Measurements from ENCODE around the gene ZNF787. TPM values are rescaled to one million over a fixed set of nuclear protein-coding genes. Genes with fewer than 3 reads are reported as not detected.
A peak's percentile ranks its signal among the peaks of the same experiment; 100 is the strongest.

Gene ZNF787
- total RNA-seq (2012; rRNA removed): 4.8 and 5.6 TPM in 2 replicates
- 11.2 and 17.7 TPM in 2 replicates for polyA plus RNA-seq (2012; rRNA removed)
- polyA plus RNA-seq (2012; cell fraction: cytosol; rRNA removed): 5.0 and 14.2 TPM in 2 replicates
- 13.5 and 27.0 TPM in 2 replicates for polyA plus RNA-seq (2012; cell fraction: nucleus; rRNA removed; ENCODE audit: low replicate concordance)
- percentile 85 among the genes with signal in this experiment for Bru-seq, nascent RNA
- percentile 76 among the genes with signal in this experiment for BruChase-seq, experiment 1, labeled RNA remaining after a 6-hour chase
- percentile 73 among the genes with signal in this experiment for BruChase-seq, experiment 2, labeled RNA remaining after a 2-hour chase
- long read RNA-seq, transcript ZNF787-203 (3 exons, 1,925 nt): major isoform, 21 of 28 reads
- long read RNA-seq, partial matches to known transcripts: 0 of 28 reads
- long read RNA-seq, other reads (novel, unspliced or antisense): 6 of 28 reads

DNA sequence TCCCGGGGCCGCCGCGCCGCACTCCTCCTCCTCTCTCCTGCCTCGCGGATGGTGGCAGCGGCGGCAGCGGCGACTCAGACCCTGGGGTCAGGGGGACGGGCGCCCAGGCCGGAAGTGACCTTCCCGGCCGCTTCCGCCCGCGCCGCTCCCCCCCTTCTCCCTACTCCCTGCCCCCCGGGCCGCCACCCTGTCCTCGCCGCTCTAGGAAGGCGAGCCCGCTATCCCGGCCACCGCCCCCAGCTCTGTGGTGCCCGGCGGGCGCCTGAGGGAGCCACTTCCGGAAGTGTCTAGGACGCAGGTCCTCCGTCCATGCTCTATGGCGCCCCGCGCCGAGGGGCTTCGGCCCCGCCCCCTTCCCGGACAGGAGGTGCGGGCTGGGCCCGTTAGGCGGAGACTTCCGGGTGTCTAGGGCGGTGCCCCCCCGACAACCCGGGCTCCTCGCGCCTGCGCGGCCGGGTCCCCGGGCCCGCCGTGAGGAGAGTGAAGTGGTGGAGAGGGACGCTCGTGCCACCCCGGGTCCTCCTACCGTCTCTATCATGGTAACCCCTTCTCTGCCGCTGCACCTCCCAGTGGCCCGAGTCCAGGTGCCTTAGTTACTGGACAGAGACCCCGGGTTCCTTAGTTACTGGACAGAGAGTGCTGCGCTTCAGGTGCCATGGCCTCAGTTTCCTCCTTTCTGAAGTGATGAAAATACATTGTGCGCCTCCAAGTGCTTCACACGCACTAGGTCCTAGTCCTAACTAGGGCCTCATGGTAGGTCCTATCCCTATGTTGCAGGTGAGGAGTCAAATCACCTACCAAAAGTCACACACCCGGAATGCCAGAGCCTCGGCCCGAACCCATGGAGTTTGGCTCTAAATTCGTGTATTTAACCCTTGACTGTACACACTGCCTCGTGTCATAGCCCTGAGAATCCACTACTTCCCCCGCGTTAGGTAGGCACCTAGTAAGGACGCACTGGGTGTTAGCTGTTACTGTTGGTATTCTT is at the start of gene ZNF787:
TSS of gene ZNF787 (minus strand) at position 116 of the 988 bp plus-strand sequence. CDS start 18,078 bp downstream, outside the sequence.
- H3K79me1 ChIP-seq (ENCODE audit: low read depth in 1 of 2, low read length in 2 of 2): peaks cover 0 to 29% of the 10 kb centered on the region in 2 experiments; a peak in 2 of 4 replicates
- H4K5ac ChIP-seq (ENCODE audit: low read depth, low read length): peak within 1 kb of the TSS; percentile 96
- no peaks in the 10 kb centered on the region for H3K9me3 ChIP-seq (ENCODE audit: control insufficient read depth, insufficient read depth, low read length)
- CTCF ChIA-PET: no interaction called here
- H4K8ac ChIP-seq (ENCODE audit: low read depth in 2 of 2, low read length in 2 of 2): peak within 1 kb of the TSS; percentile 95 to 99
- H3K9me1 ChIP-seq (ENCODE audit: insufficient read depth, low read length): peaks cover 17% of the 10 kb centered on the region
- H3K4ac ChIP-seq (ENCODE audit: low read depth, low read length): peak within 1 kb of the TSS; percentile 86
- peak within 1 kb of the TSS; percentile 92 for H2BK5ac ChIP-seq (ENCODE audit: low read depth, low read length, poor library complexity, severe bottlenecking)
- H3K4me3 ChIP-seq (ENCODE audit: insufficient read depth, low read depth, low read length): peak within 1 kb of the TSS; percentile 89
- H2BK20ac ChIP-seq (ENCODE audit: low read depth, low read length): 0 out of 2 replicates have a peak within 1 kb of the TSS, but pooled peaks have one; percentile 40
- H2AFZ ChIP-seq (replicated peaks; ENCODE audit: low read length, poor library complexity): peak within 1 kb of the TSS; percentile 94
- H3K4me2 ChIP-seq (ENCODE audit: low read depth, low read length): peak within 1 kb of the TSS; percentile 88
- dilution Hi-C loops (cut with HindIII; ENCODE audit: low sequenced_read_pairs, unreplicated experiment): no loop called here
- peaks cover 40% of the 10 kb centered on the region for H4K20me1 ChIP-seq (ENCODE audit: insufficient read depth, low read length)
- peak within 1 kb of the TSS; percentile 80 for H3K56ac ChIP-seq (ENCODE audit: extremely low read depth, insufficient read depth, low read length)
- BruUV-seq (replicated peaks): no TSS peak
- H3K14ac ChIP-seq (replicated peaks; ENCODE audit: low read depth, low read length): peak within 1 kb of the TSS; percentile 91
- H3K27ac ChIP-seq (ENCODE audit: insufficient read depth, low read length): peak within 1 kb of the TSS; percentile 99
- TF ChIP-seq POLR2A (IDR thresholded peaks at IDR 0.05; ENCODE audit: low read depth, low read length) (peak; percentile 65), RAD21 (IDR thresholded peaks at IDR 0.05; ENCODE audit: low read length) (0 out of 2 replicates have a peak, but pooled peaks have one; percentile 2), MXI1 (IDR thresholded peaks at IDR 0.05; ENCODE audit: borderline replicate concordance, low read depth, low read length) (peak; percentile 33; the same call in 1 of the 2 replicates), FOS (IDR thresholded peaks at IDR 0.05; ENCODE audit: low read depth, low read length) (no peak), MAZ (IDR thresholded peaks at IDR 0.05; ENCODE audit: borderline replicate concordance, low read depth, low read length) (peak; percentile 93)
- TF ChIP-seq, protein P1, sequence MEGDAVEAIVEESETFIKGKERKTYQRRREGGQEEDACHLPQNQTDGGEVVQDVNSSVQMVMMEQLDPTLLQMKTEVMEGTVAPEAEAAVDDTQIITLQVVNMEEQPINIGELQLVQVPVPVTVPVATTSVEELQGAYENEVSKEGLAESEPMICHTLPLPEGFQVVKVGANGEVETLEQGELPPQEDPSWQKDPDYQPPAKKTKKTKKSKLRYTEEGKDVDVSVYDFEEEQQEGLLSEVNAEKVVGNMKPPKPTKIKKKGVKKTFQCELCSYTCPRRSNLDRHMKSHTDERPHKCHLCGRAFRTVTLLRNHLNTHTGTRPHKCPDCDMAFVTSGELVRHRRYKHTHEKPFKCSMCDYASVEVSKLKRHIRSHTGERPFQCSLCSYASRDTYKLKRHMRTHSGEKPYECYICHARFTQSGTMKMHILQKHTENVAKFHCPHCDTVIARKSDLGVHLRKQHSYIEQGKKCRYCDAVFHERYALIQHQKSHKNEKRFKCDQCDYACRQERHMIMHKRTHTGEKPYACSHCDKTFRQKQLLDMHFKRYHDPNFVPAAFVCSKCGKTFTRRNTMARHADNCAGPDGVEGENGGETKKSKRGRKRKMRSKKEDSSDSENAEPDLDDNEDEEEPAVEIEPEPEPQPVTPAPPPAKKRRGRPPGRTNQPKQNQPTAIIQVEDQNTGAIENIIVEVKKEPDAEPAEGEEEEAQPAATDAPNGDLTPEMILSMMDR (conservative IDR thresholded peaks at IDR 0.05; ENCODE audit: low read depth, low read length): 0 out of 2 replicates have a peak, but pooled peaks have one; percentile 1
- H2BK15ac ChIP-seq (ENCODE audit: low read depth, low read length): no peak within 1 kb of the TSS
- peak within 1 kb of the TSS; percentile 91 for H4K91ac ChIP-seq (ENCODE audit: insufficient read depth, low read depth, low read length)
- ATAC-seq (ENCODE audit: low read depth) (peak; percentile 85), DNase-seq (peak; percentile 96)
- 0% methylated on average over 13 of the region's 74 CpGs; no CpG with 5 or more reads in 1 of the 2 experiments for WGBS, 2 experiments (ENCODE audit: extremely low coverage in 2 of 2, insufficient read length in 1 of 2)
- peak within 1 kb of the TSS; percentile 97 for H3K9ac ChIP-seq (ENCODE audit: low read depth, low read length)
- H2AK9ac ChIP-seq (replicated peaks; ENCODE audit: low read depth, low read length, poor library complexity): peak within 1 kb of the TSS; percentile 100
- in situ Hi-C loops (cut with MboI; ENCODE audit: low sequenced_read_pairs): no loop called here
- H2BK120ac ChIP-seq (ENCODE audit: low read depth, low read length): peak within 1 kb of the TSS; percentile 53
- POLR2A ChIA-PET (ENCODE audit: unreplicated experiment): interaction anchor here (0.5 to 1.4 kb wide), 4 partner anchors 13 to 1911 kb away, joined by 3 to 8 read pairs (median 6); partner anchors contain the start of gene ZNF444
- peaks cover 15% of the 10 kb centered on the region for H3K4me1 ChIP-seq (ENCODE audit: control insufficient read depth, insufficient read depth, low read length)
- peak within 1 kb of the TSS; percentile 43 for H3K18ac ChIP-seq (ENCODE audit: low read depth, low read length)
- peaks cover 7% of the 10 kb centered on the region; the same call in 1 of the 2 replicates for H3K36me3 ChIP-seq (ENCODE audit: control insufficient read depth, insufficient read depth, low read length)
- peak within 1 kb of the TSS; percentile 96 for H2AK5ac ChIP-seq (ENCODE audit: low read depth, low read length)
- intact Hi-C loops (cut with micrococcal nuclease): loop anchor here (2.0 kb wide), 2 partner anchors 19 to 41 kb away; partner anchors contain the start of gene ZNF444
- H3K27me3 ChIP-seq (ENCODE audit: control insufficient read depth, insufficient read depth, low read length): no peaks in the 10 kb centered on the region
- peak within 1 kb of the TSS; percentile 65 for H3K23ac ChIP-seq (ENCODE audit: low read depth, low read length)

Measured in IMR-90 (cell line).